HepG2 (cell line): ENCODE measurements around the gene NLRP5.

Experiments used
- NCOA1 ChIP-seq: sonication (generic); formaldehyde crosslinking; IDR thresholded peaks from 2 replicates; pipeline ENCODE4 v1.9.0; 2021; ENCODE audit warnings: missing genetic modification reagents
- NR3C1 ChIP-seq: sonication (generic); formaldehyde crosslinking; IDR thresholded peaks from 2 replicates; pipeline ENCODE4 v1.4.0; 2020; ENCODE audit warnings: missing genetic modification reagents
- TRIM24 ChIP-seq: sonication (generic); formaldehyde crosslinking; IDR thresholded peaks from 2 replicates; pipeline ENCODE4 v1.8.0; 2022; ENCODE audit warnings: mild to moderate bottlenecking, missing genetic modification reagents
- TF ChIP-seq, protein P1 (sequence below): sonication (generic); formaldehyde crosslinking; IDR thresholded peaks from 2 replicates; pipeline ENCODE4 v1.5.0; 2020; ENCODE audit warnings: mild to moderate bottlenecking, missing genetic modification reagents, moderate library complexity

DNA sequence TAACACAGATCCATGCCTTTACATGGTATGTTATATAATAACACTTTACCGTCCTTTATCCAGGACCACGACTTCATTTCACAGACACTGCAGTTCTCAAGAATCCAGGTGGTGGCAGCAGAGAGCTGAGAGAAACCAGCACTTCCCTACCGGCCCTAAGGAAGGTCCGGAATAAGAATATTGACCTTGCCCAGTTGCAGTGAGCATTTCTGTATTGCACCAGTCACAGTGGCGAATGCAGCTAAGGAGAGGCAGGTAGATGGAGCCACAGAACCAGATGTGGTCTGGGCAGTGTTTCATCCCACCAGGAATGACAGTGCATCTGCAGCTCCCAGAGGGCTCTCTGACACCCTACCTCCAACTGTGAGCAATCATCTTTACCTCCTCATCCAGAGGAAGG lies 89.9 kb downstream of the NLRP5 start:
- TF ChIP-seq TRIM24 (CRISPR knock-in tag): no peak
- no peak for TF ChIP-seq NCOA1
- TF ChIP-seq, protein P1, sequence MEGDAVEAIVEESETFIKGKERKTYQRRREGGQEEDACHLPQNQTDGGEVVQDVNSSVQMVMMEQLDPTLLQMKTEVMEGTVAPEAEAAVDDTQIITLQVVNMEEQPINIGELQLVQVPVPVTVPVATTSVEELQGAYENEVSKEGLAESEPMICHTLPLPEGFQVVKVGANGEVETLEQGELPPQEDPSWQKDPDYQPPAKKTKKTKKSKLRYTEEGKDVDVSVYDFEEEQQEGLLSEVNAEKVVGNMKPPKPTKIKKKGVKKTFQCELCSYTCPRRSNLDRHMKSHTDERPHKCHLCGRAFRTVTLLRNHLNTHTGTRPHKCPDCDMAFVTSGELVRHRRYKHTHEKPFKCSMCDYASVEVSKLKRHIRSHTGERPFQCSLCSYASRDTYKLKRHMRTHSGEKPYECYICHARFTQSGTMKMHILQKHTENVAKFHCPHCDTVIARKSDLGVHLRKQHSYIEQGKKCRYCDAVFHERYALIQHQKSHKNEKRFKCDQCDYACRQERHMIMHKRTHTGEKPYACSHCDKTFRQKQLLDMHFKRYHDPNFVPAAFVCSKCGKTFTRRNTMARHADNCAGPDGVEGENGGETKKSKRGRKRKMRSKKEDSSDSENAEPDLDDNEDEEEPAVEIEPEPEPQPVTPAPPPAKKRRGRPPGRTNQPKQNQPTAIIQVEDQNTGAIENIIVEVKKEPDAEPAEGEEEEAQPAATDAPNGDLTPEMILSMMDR (CRISPR knock-in tag): peak; percentile 87
- TF ChIP-seq NR3C1 (CRISPR knock-in tag): no peak
